K562 (cell line): ENCODE measurements around the gene HLA-DOA. TPM values are rescaled to one million over a fixed set of nuclear protein-coding genes. Genes with fewer than 3 reads are reported as not detected.

Experiments
- ASH1L ChIP-seq: fragments of 450-650 bp; IDR thresholded peaks from 2 replicates; pipeline ENCODE4 v1.6.1; 2018; ENCODE audit warnings: borderline replicate concordance, mild to moderate bottlenecking, low read depth; ENCODE audit not compliant: partially characterized antibody
- ATF1 ChIP-seq, 2 experiments: fragments of 450-650 bp in 1 of 2; IDR thresholded peaks; 2 replicates each; pipeline ENCODE4 v1.6.1; 2016; ENCODE audit warnings: missing compliant biosample characterization in 1 of 2, missing genetic modification characterization in 1 of 2
- HDAC1 ChIP-seq, 2 experiments: fragments of 450-650 bp; IDR thresholded peaks; 2 replicates each; pipeline ENCODE4 v1.6.1; 2016 to 2017; ENCODE audit warnings: inconsistent platforms in 1 of 2, mild to moderate bottlenecking in 1 of 2, moderate library complexity in 1 of 2
- KAT7 ChIP-seq: sonication (generic); formaldehyde crosslinking; IDR thresholded peaks from 2 replicates; pipeline ENCODE4 v1.8.0; 2022; ENCODE audit warnings: missing genetic modification reagents, mild to moderate bottlenecking, borderline replicate concordance
- NFYB ChIP-seq: IDR thresholded peaks from 2 replicates; pipeline ENCODE4 v1.6.1; 2011; ENCODE audit warnings: mild to moderate bottlenecking, moderate library complexity; ENCODE audit not compliant: insufficient read length; ENCODE audit errors: extremely low read depth
- SOX6 ChIP-seq: fragments of 450-650 bp; IDR thresholded peaks from 2 replicates; pipeline ENCODE4 v1.6.1; 2014; ENCODE audit warnings: mild to moderate bottlenecking
- SRSF3 ChIP-seq: fragments of 200-400 bp; formaldehyde crosslinking; IDR thresholded peaks from 2 replicates; pipeline ENCODE4 v1.6.1; 2016; ENCODE audit warnings: mild to moderate bottlenecking, low read length, moderate library complexity; ENCODE audit not compliant: insufficient read depth
- YY1 ChIP-seq, 3 experiments: IDR thresholded peaks; 2 replicates each; pipeline ENCODE4 v1.6.1; 2011; ENCODE audit warnings: low read length in 2 of 3, mild to moderate bottlenecking in 2 of 3, moderate library complexity in 2 of 3, borderline replicate concordance in 1 of 3, control low read depth in 1 of 3, low read depth in 1 of 3; ENCODE audit not compliant: insufficient read depth in 3 of 3, insufficient replicate concordance in 2 of 3, control insufficient read depth in 1 of 3, insufficient read length in 1 of 3; ENCODE audit errors: extremely low read depth in 1 of 3
- ZBTB7A ChIP-seq: IDR thresholded peaks from 2 replicates; pipeline ENCODE4 v1.6.1; 2011; ENCODE audit warnings: low read depth, mild to moderate bottlenecking, low read length, moderate library complexity, borderline replicate concordance; ENCODE audit not compliant: control insufficient read depth
- ZBTB8A ChIP-seq: fragments of 450-650 bp; IDR thresholded peaks from 2 replicates; pipeline ENCODE4 v1.6.1; 2018; ENCODE audit warnings: mild to moderate bottlenecking, moderate library complexity; ENCODE audit not compliant: partially characterized antibody
- ZC3H11A ChIP-seq: IDR thresholded peaks from 2 replicates; pipeline ENCODE4 v1.6.1; 2012; ENCODE audit warnings: low read depth, low read length, improper control_type of control experiment
- ZFX ChIP-seq: sonication (generic); formaldehyde crosslinking; IDR thresholded peaks from 2 replicates; pipeline ENCODE4 v1.8.0; 2022; ENCODE audit warnings: mild to moderate bottlenecking, missing genetic modification reagents, moderate library complexity
- ZNF263 ChIP-seq: sonication (generic); formaldehyde crosslinking; IDR thresholded peaks from 2 replicates; pipeline ENCODE4 v1.8.0; 2022; ENCODE audit warnings: mild to moderate bottlenecking, missing genetic modification reagents, borderline replicate concordance
- ZNF586 ChIP-seq: fragments of 450-650 bp; formaldehyde crosslinking; conservative IDR thresholded peaks from 2 replicates; pipeline ENCODE4 v1.4.0; 2020; ENCODE audit warnings: mild to moderate bottlenecking, moderate library complexity
- ZNF75A ChIP-seq: fragments of 450-650 bp; formaldehyde crosslinking; IDR thresholded peaks from 2 replicates; pipeline ENCODE4 v1.4.0; 2020; ENCODE audit warnings: mild to moderate bottlenecking
- ZNF830 ChIP-seq: fragments of 250-450 bp; sonication (Bioruptor Pico); IDR thresholded peaks from 2 replicates; pipeline ENCODE4 v1.5.0; 2021; ENCODE audit warnings: mild to moderate bottlenecking
- polyA plus RNA-seq, 8 experiments: library from polyadenylated mRNA; depleted of rRNA in 4 of 8; stranded (reverse) in 5 of 8; unstranded in 3 of 8; fragments of >200 nt; fragmentation: Nextera tagmentation in 2 of 8; fragmentation: Illumina TruSeq in 1 of 8; extraction: Ambion mirVana in 2 of 8; extraction: Trizol in 1 of 8; gene quantifications; 2 replicates each; pipeline versions ENCODE4 v1.2.1 to v1.2.3, GENCODE V29; 2011 to 2014; ENCODE audit warnings: inconsistent platforms in 1 of 8, missing spikeins in 1 of 8
- total RNA-seq, 7 experiments: library from RNA; depleted of rRNA in 6 of 7; stranded (reverse); fragments of >200 nt in 6 of 7; fragmentation: Illumina TruSeq in 2 of 7; extraction: Trizol in 2 of 7; gene quantifications; 2 replicates each; pipeline versions ENCODE4 v1.2.1 to v1.2.3, GENCODE V29; 2011 to 2021; ENCODE audit warnings: low replicate concordance in 1 of 7
- TF ChIP-seq, protein P1 (sequence below), 3 experiments: fragments of 200-800 bp in 1 of 3; fragments of 250-450 bp in 1 of 3; fragments of 450-650 bp in 1 of 3; sonication (Bioruptor Pico) in 1 of 3; sonication (Bioruptor generic) in 1 of 3; formaldehyde crosslinking in 1 of 3; IDR thresholded peaks; 2 replicates each; pipeline versions ENCODE4 v1.6.1 to v1.8.0; 2016 to 2022; ENCODE audit warnings: mild to moderate bottlenecking in 2 of 3, missing genetic modification characterization in 2 of 3, missing compliant biosample characterization in 1 of 3, moderate library complexity in 1 of 3
- TF ChIP-seq, protein P2 (sequence below): fragments of 250-450 bp; sonication (Bioruptor Pico); IDR thresholded peaks from 2 replicates; pipeline ENCODE4 v1.5.0; 2021
- TF ChIP-seq, protein P3 (sequence below), 3 experiments: IDR thresholded peaks in 2 of 3; conservative IDR thresholded peaks in 1 of 3; 2 replicates each; pipeline ENCODE4 v1.5.1; 2011 to 2012; ENCODE audit warnings: low read length in 3 of 3, mild to moderate bottlenecking in 3 of 3, control low read depth in 2 of 3, improper control_type of control experiment in 1 of 3, inconsistent platforms in 1 of 3, low read depth in 1 of 3, mixed read lengths in 1 of 3, moderate library complexity in 1 of 3; ENCODE audit not compliant: insufficient read depth in 2 of 3

HLA-DOA gene
- total and polyA plus RNA-seq, 9 of the 15 experiments (the other 6 are each of a cell fraction or from before 2014, with no cell fraction given): 0.07 TPM; not detected in 8

DNA sequence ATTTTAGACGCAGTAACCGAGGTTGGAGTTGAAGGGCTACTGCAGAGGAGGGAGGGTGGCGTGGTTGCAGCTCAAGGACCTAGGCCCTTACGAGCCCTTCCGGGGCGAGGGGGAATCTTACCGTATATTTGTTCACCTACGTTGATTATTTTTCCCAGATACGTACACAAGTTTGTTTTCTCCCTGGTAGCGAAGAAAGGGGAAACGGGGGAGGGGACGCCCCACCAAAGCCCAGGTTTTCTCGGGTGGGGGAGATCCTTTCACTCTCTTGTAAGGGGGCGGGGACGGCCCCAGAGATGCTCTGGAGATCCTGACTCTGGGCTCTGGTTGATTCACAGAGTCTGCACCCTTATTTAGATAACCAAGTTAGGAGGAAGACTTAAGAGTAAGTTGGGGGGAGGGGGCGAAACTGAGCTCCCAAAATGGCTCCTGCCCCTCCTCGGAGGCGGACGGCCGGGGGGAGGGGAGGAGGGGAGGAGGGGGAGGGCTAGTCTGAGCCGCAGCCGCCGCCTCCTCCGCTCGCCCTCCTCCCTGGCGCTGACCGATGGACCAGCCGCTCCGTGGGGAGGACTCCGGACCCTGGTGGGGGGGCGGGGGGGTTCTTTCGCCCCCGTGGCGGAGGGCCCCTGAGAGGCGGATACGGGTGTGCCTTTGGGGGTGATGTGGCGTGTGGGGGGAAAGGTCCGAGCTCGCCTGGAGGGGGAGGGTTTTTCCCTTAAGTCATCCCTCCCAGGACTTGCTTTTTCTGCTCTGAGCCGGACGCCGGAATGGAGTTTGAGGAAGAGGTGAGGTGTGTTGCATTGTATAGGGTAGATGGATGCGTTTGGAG, 38.8 kb downstream of the HLA-DOA start (continued):
- TF ChIP-seq YY1 (IDR thresholded peaks at IDR 0.05; ENCODE audit: borderline replicate concordance in 1 of 3, control insufficient read depth in 1 of 3, extremely low read depth in 1 of 3, insufficient read depth in 3 of 3, insufficient read length in 1 of 3, insufficient replicate concordance in 2 of 3, low read depth in 1 of 3, low read length in 2 of 3): peak; percentile 59 to 90 (median 78)
- no peak for TF ChIP-seq ATF1 (CRISPR knock-in tag; IDR thresholded peaks at IDR 0.05)
- TF ChIP-seq ATF1 (tag; IDR thresholded peaks at IDR 0.05): no peak
- peak; percentile 83 for TF ChIP-seq ZBTB7A
- TF ChIP-seq, protein P1, sequence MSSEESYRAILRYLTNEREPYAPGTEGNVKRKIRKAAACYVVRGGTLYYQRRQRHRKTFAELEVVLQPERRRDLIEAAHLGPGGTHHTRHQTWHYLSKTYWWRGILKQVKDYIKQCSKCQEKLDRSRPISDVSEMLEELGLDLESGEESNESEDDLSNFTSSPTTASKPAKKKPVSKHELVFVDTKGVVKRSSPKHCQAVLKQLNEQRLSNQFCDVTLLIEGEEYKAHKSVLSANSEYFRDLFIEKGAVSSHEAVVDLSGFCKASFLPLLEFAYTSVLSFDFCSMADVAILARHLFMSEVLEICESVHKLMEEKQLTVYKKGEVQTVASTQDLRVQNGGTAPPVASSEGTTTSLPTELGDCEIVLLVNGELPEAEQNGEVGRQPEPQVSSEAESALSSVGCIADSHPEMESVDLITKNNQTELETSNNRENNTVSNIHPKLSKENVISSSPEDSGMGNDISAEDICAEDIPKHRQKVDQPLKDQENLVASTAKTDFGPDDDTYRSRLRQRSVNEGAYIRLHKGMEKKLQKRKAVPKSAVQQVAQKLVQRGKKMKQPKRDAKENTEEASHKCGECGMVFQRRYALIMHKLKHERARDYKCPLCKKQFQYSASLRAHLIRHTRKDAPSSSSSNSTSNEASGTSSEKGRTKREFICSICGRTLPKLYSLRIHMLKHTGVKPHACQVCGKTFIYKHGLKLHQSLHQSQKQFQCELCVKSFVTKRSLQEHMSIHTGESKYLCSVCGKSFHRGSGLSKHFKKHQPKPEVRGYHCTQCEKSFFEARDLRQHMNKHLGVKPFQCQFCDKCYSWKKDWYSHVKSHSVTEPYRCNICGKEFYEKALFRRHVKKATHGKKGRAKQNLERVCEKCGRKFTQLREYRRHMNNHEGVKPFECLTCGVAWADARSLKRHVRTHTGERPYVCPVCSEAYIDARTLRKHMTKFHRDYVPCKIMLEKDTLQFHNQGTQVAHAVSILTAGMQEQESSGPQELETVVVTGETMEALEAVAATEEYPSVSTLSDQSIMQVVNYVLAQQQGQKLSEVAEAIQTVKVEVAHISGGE (CRISPR knock-in tag; IDR thresholded peaks at IDR 0.05): no peak
- TF ChIP-seq, protein P2, sequence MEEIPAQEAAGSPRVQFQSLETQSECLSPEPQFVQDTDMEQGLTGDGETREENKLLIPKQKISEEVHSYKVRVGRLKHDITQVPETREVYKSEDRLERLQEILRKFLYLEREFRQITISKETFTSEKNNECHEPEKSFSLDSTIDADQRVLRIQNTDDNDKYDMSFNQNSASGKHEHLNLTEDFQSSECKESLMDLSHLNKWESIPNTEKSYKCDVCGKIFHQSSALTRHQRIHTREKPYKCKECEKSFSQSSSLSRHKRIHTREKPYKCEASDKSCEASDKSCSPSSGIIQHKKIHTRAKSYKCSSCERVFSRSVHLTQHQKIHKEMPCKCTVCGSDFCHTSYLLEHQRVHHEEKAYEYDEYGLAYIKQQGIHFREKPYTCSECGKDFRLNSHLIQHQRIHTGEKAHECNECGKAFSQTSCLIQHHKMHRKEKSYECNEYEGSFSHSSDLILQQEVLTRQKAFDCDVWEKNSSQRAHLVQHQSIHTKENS: no peak
- TF ChIP-seq ZC3H11A: no peak
- no peak for TF ChIP-seq KAT7 (CRISPR knock-in tag)
- no peak for TF ChIP-seq SOX6
- no peak for TF ChIP-seq ZFX
- TF ChIP-seq ZBTB8A: no peak
- peak; percentile 99 for TF ChIP-seq ZNF263 (CRISPR knock-in tag)
- peak; percentile 94 for TF ChIP-seq SRSF3
- TF ChIP-seq HDAC1 (IDR thresholded peaks at IDR 0.05): peak in 1 of 2 experiments; percentile 23; a peak in 1 of 4 replicates
- no peak for TF ChIP-seq ASH1L
- TF ChIP-seq ZNF830 (CRISPR knock-in tag): no peak
- no peak for TF ChIP-seq ZNF586 (CRISPR knock-in tag)
- TF ChIP-seq NFYB: no peak
- TF ChIP-seq, protein P3, sequence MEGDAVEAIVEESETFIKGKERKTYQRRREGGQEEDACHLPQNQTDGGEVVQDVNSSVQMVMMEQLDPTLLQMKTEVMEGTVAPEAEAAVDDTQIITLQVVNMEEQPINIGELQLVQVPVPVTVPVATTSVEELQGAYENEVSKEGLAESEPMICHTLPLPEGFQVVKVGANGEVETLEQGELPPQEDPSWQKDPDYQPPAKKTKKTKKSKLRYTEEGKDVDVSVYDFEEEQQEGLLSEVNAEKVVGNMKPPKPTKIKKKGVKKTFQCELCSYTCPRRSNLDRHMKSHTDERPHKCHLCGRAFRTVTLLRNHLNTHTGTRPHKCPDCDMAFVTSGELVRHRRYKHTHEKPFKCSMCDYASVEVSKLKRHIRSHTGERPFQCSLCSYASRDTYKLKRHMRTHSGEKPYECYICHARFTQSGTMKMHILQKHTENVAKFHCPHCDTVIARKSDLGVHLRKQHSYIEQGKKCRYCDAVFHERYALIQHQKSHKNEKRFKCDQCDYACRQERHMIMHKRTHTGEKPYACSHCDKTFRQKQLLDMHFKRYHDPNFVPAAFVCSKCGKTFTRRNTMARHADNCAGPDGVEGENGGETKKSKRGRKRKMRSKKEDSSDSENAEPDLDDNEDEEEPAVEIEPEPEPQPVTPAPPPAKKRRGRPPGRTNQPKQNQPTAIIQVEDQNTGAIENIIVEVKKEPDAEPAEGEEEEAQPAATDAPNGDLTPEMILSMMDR (IDR thresholded peaks at IDR 0.05 in 2 of 3, conservative IDR thresholded peaks at IDR 0.05 in 1 of 3; ENCODE audit: insufficient read depth in 2 of 3, low read depth in 1 of 3, low read length in 3 of 3): no peak
- no peak for TF ChIP-seq ZNF75A
